Nephron progenitor cell (in vitro differentiated cells): ENCODE measurements around the gene FPR3.
"Not testable (repeated sequence)": the region's sequence is repeated elsewhere in the genome, so short reads cannot be mapped to it uniquely, and the experiment has no call there.

Experiments
- DNase-seq: peaks from one replicate; pipeline ENCODE4 v3.0.0; 2021
- H3K27ac Mint-ChIP-seq: 2 replicates; pipeline ENCODE4 v1.8.0; 2021; ENCODE audit warnings: mild to moderate bottlenecking, moderate library complexity, mixed read lengths
- H3K27me3 Mint-ChIP-seq: 2 replicates; pipeline ENCODE4 v1.8.0; 2021; ENCODE audit warnings: mild to moderate bottlenecking, low read depth, mixed read lengths; ENCODE audit not compliant: poor library complexity
- H3K36me3 Mint-ChIP-seq: 2 replicates; pipeline ENCODE4 v1.8.0; 2021; ENCODE audit warnings: low read depth, mixed read lengths
- H3K4me1 Mint-ChIP-seq: 2 replicates; pipeline ENCODE4 v1.8.0; 2021; ENCODE audit warnings: mixed read lengths
- H3K4me3 Mint-ChIP-seq: 2 replicates; pipeline ENCODE4 v1.8.0; 2021; ENCODE audit warnings: mild to moderate bottlenecking, moderate library complexity, mixed read lengths
- H3K9me3 Mint-ChIP-seq: 2 replicates; pipeline ENCODE4 v1.8.0; 2021; ENCODE audit warnings: mild to moderate bottlenecking, moderate library complexity, mixed read lengths
- CTCF ChIP-seq: fragments of 200-600 bp; sonication (generic); IDR thresholded peaks from 2 replicates; pipeline ENCODE4 v1.5.0; 2021; ENCODE audit warnings: antibody characterized with exemption

FPR3 gene

GRCh38 chr19:51800473-51801244 lies 5.7 kb downstream of the FPR3 start:
- Mint-ChIP-seq H3K4me3 (no peak overlapping the region), H3K27ac (no peak overlapping the region), H3K9me3 (peaks cover 81% of the 10 kb centered on the region), H3K27me3 (peaks cover 3% of the 10 kb centered on the region), H3K36me3 (no peaks in the 10 kb centered on the region), H3K4me1 (no peaks in the 10 kb centered on the region)
- no peak for DNase-seq
- TF ChIP-seq CTCF: no peak

GRCh38 chr19:51802775-51803174 lies 7.8 kb downstream of the FPR3 start:
- Mint-ChIP-seq H3K4me3 (no peak overlapping the region), H3K4me1 (no peaks in the 10 kb centered on the region), H3K27me3 (no peaks in the 10 kb centered on the region), H3K27ac (no peak overlapping the region), H3K36me3 (no peaks in the 10 kb centered on the region), H3K9me3 (peaks cover 77% of the 10 kb centered on the region)
- no peak for TF ChIP-seq CTCF
- no peak for DNase-seq

GRCh38 chr19:51803519-51803918 lies 8.6 kb downstream of the FPR3 start:
- H3K4me1 Mint-ChIP-seq: no peaks in the 10 kb centered on the region
- H3K27me3 Mint-ChIP-seq: no peaks in the 10 kb centered on the region

GRCh38 chr19:51803967-51804366 lies 9.0 kb downstream of the FPR3 start:
- H3K4me1 Mint-ChIP-seq: no peaks in the 10 kb centered on the region
- no peak overlapping the region for H3K4me3 Mint-ChIP-seq
- H3K36me3 Mint-ChIP-seq: no peaks in the 10 kb centered on the region
- DNase-seq: no peak
- TF ChIP-seq CTCF: no peak
- H3K9me3 Mint-ChIP-seq: peaks cover 77% of the 10 kb centered on the region
- H3K27ac Mint-ChIP-seq: no peak overlapping the region
- no peaks in the 10 kb centered on the region for H3K27me3 Mint-ChIP-seq

More at GRCh38 chr19:51803519-51803918, 8.6 kb downstream of the FPR3 start:
- Mint-ChIP-seq H3K9me3 (peaks cover 77% of the 10 kb centered on the region), H3K36me3 (no peaks in the 10 kb centered on the region), H3K27ac (no peak overlapping the region), H3K4me3 (no peak overlapping the region)
- no peak for DNase-seq
- TF ChIP-seq CTCF: no peak

- H3K9me3 Mint-ChIP-seq: peaks cover 76% of the 10 kb centered on the region
- not testable (repeated sequence) for H3K36me3 Mint-ChIP-seq, H3K4me1 Mint-ChIP-seq, H3K27ac Mint-ChIP-seq, DNase-seq, H3K27me3 Mint-ChIP-seq, H3K4me3 Mint-ChIP-seq
These were observed 9.8 kb downstream of the FPR3 start for GRCh38 chr19:51804789-51805188.

GRCh38 chr19:51805396-51805795 lies 10.4 kb downstream of the FPR3 start:
- H3K27ac Mint-ChIP-seq, H3K4me3 Mint-ChIP-seq, DNase-seq, H3K36me3 Mint-ChIP-seq, H3K27me3 Mint-ChIP-seq, H3K4me1 Mint-ChIP-seq: not testable (repeated sequence)
- peaks cover 72% of the 10 kb centered on the region for H3K9me3 Mint-ChIP-seq

- not testable (repeated sequence) for H3K4me3 Mint-ChIP-seq, H3K27me3 Mint-ChIP-seq, H3K27ac Mint-ChIP-seq, H3K4me1 Mint-ChIP-seq, DNase-seq, H3K36me3 Mint-ChIP-seq
- H3K9me3 Mint-ChIP-seq: peaks cover 75% of the 10 kb centered on the region
These were observed 11.6 kb downstream of the FPR3 start for GRCh38 chr19:51806571-51806970.
